Measurements from ENCODE around the gene IL1RAP.

The IL1RAP gene

GRCh38 chr3:190697901-190698300 lies 184.0 kb downstream of the IL1RAP start:
- TF ChIP-seq TCF12 (IDR thresholded peaks at IDR 0.05; ENCODE audit: low read depth) (no peak), MAX (IDR thresholded peaks at IDR 0.05) (no peak), FOXM1 (IDR thresholded peaks at IDR 0.05; ENCODE audit: borderline replicate concordance, low read depth) (no peak), TEAD4 (IDR thresholded peaks at IDR 0.05) (no peak), CREB1 (IDR thresholded peaks at IDR 0.05; ENCODE audit: low read depth) (no peak), REST (IDR thresholded peaks at IDR 0.05; ENCODE audit: low read depth) (no peak), NFIC (IDR thresholded peaks at IDR 0.05) (no peak), YY1 (IDR thresholded peaks at IDR 0.05; ENCODE audit: low read depth) (no peak), RAD21 (IDR thresholded peaks at IDR 0.05; ENCODE audit: low read depth) (no peak), CEBPB (IDR thresholded peaks at IDR 0.05) (no peak), EGR1 (IDR thresholded peaks at IDR 0.05) (no peak)

- TF ChIP-seq CEBPB (IDR thresholded peaks at IDR 0.05): no peak
- TF ChIP-seq EGR1 (IDR thresholded peaks at IDR 0.05): no peak
Observed at GRCh38 chr3:190699776-190700175, 185.9 kb downstream of the IL1RAP start.

- TF ChIP-seq EP300 (IDR thresholded peaks at IDR 0.05; ENCODE audit: borderline replicate concordance): no peak
- no peak for TF ChIP-seq USF1 (IDR thresholded peaks at IDR 0.05)
- no peak for TF ChIP-seq NFIC (IDR thresholded peaks at IDR 0.05)
- TF ChIP-seq RAD21 (IDR thresholded peaks at IDR 0.05; ENCODE audit: low read depth): peak; percentile 96
- TF ChIP-seq REST (IDR thresholded peaks at IDR 0.05; ENCODE audit: low read depth): no peak
- TF ChIP-seq CEBPB (IDR thresholded peaks at IDR 0.05): peak; percentile 84
Observed at GRCh38 chr3:190701096-190701532, 187.2 kb downstream of the IL1RAP start.

GRCh38 chr3:190706582-190706981 lies 192.7 kb downstream of the IL1RAP start:
- TF ChIP-seq EP300 (IDR thresholded peaks at IDR 0.05; ENCODE audit: borderline replicate concordance) (no peak), TEAD4 (IDR thresholded peaks at IDR 0.05) (0 out of 2 replicates have a peak, but pooled peaks have one; percentile 8)

Measured in Ishikawa (cell line).